Fibroblast of mammary gland (primary cell): Measurements from ENCODE around the gene OSBPL6.

Experiments used
- DNase-seq: peaks from one replicate; pipeline ENCODE4 v3.0.0-alpha.2; 2010; ENCODE audit warnings: low read depth
- H3K4me3 ChIP-seq: 2 replicates; pipeline ENCODE4 v1.5.1; 2011; ENCODE audit warnings: low read depth, mild to moderate bottlenecking, low read length, moderate library complexity; ENCODE audit not compliant: control insufficient read depth
- TF ChIP-seq, protein P1 (sequence below): conservative IDR thresholded peaks from 2 replicates; pipeline ENCODE4 v1.5.1; 2011; ENCODE audit warnings: low read depth, low read length, inconsistent platforms; ENCODE audit not compliant: control insufficient read depth, insufficient read depth

The OSBPL6 gene

DNA sequence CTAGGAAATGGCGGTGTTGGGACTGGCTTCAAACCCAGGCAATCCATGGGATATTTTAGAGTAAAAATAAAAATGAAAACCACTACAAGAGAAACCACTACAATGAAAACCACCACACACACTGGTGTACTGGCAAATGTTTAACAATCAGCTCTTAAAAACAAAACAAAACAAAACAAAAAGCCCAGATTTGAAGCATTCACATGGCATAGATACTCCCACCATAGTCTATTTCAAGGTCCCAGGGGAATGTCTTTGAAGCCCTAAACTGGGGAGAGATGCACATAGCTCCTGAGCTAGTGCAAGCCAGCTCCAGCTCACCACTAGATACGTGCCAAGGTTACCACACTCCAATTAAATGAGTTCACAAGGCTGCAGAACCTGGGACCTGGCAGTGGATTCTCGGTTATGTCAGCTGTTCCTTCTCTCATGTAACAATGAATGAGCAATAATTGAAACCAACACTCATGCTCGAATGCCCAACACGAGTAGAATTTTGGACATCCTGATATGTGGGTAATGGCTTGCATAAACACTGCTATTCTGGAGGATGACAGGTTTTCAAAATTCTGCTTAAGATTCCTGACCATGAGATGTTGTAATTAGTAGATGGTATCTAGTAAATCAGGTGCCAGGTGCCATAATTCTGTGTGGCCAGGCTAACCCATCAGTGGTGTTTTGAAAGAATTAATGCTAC is 102.2 kb downstream of the OSBPL6 start:
- DNase-seq: peak; percentile 15
- no peak overlapping the region for H3K4me3 ChIP-seq
- TF ChIP-seq, protein P1, sequence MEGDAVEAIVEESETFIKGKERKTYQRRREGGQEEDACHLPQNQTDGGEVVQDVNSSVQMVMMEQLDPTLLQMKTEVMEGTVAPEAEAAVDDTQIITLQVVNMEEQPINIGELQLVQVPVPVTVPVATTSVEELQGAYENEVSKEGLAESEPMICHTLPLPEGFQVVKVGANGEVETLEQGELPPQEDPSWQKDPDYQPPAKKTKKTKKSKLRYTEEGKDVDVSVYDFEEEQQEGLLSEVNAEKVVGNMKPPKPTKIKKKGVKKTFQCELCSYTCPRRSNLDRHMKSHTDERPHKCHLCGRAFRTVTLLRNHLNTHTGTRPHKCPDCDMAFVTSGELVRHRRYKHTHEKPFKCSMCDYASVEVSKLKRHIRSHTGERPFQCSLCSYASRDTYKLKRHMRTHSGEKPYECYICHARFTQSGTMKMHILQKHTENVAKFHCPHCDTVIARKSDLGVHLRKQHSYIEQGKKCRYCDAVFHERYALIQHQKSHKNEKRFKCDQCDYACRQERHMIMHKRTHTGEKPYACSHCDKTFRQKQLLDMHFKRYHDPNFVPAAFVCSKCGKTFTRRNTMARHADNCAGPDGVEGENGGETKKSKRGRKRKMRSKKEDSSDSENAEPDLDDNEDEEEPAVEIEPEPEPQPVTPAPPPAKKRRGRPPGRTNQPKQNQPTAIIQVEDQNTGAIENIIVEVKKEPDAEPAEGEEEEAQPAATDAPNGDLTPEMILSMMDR: no peak

DNA sequence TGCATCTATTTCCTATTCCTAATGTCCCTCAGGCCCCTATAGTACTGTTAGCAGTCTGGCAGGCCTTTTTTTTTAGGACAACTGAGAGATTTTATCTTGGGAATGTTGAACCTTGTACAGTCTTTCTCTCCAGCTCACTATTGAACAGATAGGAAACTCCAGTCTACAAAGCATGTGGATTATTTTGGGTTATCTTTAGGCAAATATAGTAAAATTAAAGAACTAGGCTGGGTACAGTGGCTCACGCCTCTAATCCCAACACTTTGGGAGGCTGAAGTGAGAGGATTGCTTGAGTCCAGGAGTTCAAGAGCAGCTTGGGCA is 102.7 kb downstream of the OSBPL6 start:
- H3K4me3 ChIP-seq: no peak overlapping the region
- DNase-seq: no peak
- TF ChIP-seq, protein P1: no peak

DNA sequence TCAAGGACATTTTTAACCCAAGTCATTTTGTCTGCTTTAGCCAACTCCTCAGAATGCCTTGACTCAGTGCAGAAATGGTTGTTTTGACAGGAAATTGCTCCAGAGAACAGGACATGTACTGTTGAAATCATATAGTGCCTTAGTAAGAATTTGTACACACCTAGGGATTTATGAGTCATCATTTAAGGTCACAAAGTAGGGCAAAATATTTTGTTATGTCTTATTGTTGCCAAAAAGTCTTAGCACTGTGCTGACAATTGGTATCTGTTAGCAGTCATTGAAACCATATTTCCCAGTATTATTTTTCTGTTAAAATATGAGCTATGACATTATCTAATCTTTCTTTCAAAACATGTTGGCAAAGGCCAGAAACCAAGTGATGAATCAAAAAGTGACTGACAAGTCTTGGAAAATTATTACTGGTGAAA is 104.5 kb downstream of the OSBPL6 start:
- no peak overlapping the region for H3K4me3 ChIP-seq
- peak; percentile 82 for DNase-seq
- TF ChIP-seq, protein P1: no peak

DNA sequence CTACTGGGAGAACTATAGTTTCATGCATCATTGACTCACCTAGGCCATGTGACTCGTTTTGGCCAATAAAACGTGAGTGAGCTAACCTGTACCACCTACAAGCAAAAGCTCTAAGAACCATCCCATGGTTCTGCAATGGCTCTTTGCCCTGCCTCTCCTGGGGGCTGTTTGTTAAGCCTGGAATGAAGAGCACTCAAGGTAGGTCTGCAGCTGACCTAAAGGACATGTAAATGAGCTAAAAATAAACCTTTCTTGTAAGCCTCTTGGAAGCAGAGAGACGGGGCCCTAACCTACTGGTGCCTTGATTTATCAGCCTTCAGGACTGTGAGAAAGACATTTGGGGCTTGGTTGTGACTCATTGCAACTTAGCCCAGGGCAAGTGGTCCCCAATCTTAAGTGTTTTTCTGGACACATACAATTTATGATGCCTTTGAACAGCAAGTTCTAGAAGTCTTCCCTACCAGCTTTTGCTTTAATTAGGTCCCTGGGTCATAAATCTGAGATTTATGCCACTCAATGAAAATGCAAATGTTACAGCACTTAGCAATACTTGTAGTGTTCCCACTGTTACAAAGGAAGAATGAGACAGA is 107.4 kb downstream of the OSBPL6 start:
- no peak for DNase-seq
- no peak overlapping the region for H3K4me3 ChIP-seq
- TF ChIP-seq, protein P1: no peak

DNA sequence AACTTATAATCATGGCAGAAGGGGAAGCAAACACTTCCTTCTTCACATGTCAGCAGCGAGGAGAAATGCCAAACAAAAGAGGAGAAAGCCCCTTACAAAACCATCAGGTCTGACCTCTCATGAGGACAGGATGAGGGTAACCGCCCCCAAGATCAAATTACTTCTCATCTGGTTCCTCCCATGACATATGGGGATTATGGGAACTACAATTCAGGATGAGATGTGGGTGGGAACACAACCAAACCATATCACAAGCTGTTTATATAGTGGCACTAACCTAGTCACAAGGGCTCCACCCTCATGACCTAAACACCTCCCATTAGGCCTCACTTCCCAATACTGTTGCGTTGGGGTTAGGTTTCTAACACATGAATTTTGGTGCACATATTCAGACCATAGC is 110.0 kb downstream of the OSBPL6 start:
- peak; percentile 10 for DNase-seq
- TF ChIP-seq, protein P1: no peak
- H3K4me3 ChIP-seq: no peak overlapping the region

DNA sequence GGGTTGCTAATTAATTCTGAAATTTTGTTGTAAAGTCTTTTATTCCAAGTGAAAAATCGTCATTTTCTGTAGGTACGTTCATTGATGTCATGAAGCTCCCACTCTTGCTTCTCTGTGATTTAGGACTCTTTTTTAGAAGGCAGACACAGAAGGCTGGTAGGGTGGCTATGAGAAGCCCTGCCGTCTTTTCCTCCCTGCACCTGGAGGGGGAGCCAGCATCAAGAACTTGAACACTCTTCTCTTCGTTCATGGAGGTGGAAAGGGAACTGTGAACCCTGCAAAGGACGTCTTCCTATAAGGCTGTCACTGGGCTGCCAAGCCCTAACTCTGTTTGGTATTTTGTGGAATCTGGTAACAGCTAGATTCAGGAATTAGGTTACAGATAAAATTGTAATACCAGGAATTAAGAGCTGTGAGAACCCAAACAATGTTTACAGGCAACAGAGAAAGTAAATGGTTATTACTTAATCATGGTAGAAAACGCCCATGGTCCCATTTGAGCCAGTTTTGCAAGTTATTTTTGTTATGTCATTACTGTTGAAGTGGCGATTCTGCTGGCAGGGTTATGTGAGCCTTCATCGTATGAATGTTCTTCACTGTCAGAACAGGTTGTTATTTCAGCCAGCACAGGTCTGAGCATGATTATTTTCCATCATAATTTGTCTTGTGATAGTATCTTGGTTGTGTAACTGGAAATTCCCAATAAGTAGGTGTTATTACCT is 112.2 kb downstream of the OSBPL6 start:
- TF ChIP-seq, protein P1: peak; percentile 61
- no peak overlapping the region for H3K4me3 ChIP-seq
- peak; percentile 41 for DNase-seq
